ENCODE measurements around the gene SCARF2. TPM values are rescaled to one million over a fixed set of nuclear protein-coding genes. Genes with fewer than 3 reads are reported as not detected.
A peak's percentile ranks its signal among the peaks of the same experiment; 100 is the strongest.

Gene SCARF2
- total RNA-seq, 4 donors from 2014 or later = 28.4 to 72.0 (median 53.1) TPM

GRCh38 chr22:20428496-20429253 lies 8.9 kb downstream of the SCARF2 start:
- H3K4me1 ChIP-seq = peaks cover 0 to 71% (median 25%) of the 10 kb centered on the region in 4 donors
- H3K4me3 ChIP-seq = peak overlapping the region in 2 of 4 donors; percentile 35 to 38
- H3K9me3 ChIP-seq = no peaks in the 10 kb centered on the region
- no peaks in the 10 kb centered on the region for H3K27me3 ChIP-seq
- DNase-seq (ENCODE audit: low spot score in 2 of 2) = no peak
- WGBS, 2 donors = 81 to 85% methylated on average over 23 of the region's 23 CpGs
- TF ChIP-seq CTCF (IDR thresholded peaks at IDR 0.05) (no peak), EP300 (IDR thresholded peaks at IDR 0.05) (no peak), POLR2A (IDR thresholded peaks at IDR 0.05) (no peak)
- H3K36me3 ChIP-seq = peaks cover 0 to 46% (median 0%) of the 10 kb centered on the region in 3 donors
- H3K27ac ChIP-seq = no peak overlapping the region

- TF ChIP-seq POLR2A (IDR thresholded peaks at IDR 0.05) (no peak), EP300 (IDR thresholded peaks at IDR 0.05) (no peak), CTCF (IDR thresholded peaks at IDR 0.05) (no peak)
- H3K36me3 ChIP-seq = peaks cover 0 to 46% (median 0%) of the 10 kb centered on the region in 3 donors
- no peak overlapping the region for H3K27ac ChIP-seq
- no peaks in the 10 kb centered on the region for H3K9me3 ChIP-seq
- no peak overlapping the region for H3K4me3 ChIP-seq
- no peaks in the 10 kb centered on the region for H3K27me3 ChIP-seq
- 92 to 97% methylated on average over 4 of the region's 4 CpGs for WGBS, 2 donors
- H3K4me1 ChIP-seq = peaks cover 0 to 71% (median 32%) of the 10 kb centered on the region in 4 donors
- DNase-seq (ENCODE audit: low spot score in 2 of 2) = no peak
These were observed 9.6 kb downstream of the SCARF2 start for GRCh38 chr22:20427945-20428417.

- no peak for DNase-seq (ENCODE audit: low spot score in 2 of 2)
- H3K27me3 ChIP-seq = no peaks in the 10 kb centered on the region
- no peak overlapping the region for H3K4me3 ChIP-seq
- 88 to 94% methylated on average over 8 of the region's 8 CpGs for WGBS, 2 donors
- peaks cover 0 to 73% (median 37%) of the 10 kb centered on the region in 4 donors for H3K4me1 ChIP-seq
- TF ChIP-seq POLR2A (IDR thresholded peaks at IDR 0.05) = no peak
- TF ChIP-seq CTCF (IDR thresholded peaks at IDR 0.05) = no peak
- no peak for TF ChIP-seq EP300 (IDR thresholded peaks at IDR 0.05)
- no peak overlapping the region for H3K27ac ChIP-seq
- H3K36me3 ChIP-seq = peaks cover 0 to 46% (median 0%) of the 10 kb centered on the region in 3 donors
- no peaks in the 10 kb centered on the region for H3K9me3 ChIP-seq
These were observed 10.3 kb downstream of the SCARF2 start for GRCh38 chr22:20427104-20427944.

GRCh38 chr22:20426259-20426615 lies 11.4 kb downstream of the SCARF2 start:
- WGBS, 2 donors = 89 to 94% methylated on average over 10 to 12 of the region's 12 CpGs
- TF ChIP-seq POLR2A (IDR thresholded peaks at IDR 0.05) (no peak), EP300 (IDR thresholded peaks at IDR 0.05) (no peak)
- Histone ChIP-seq H3K36me3 (peaks cover 0 to 46% (median 0%) of the 10 kb centered on the region in 3 donors), H3K27me3 (no peaks in the 10 kb centered on the region), H3K4me1 (peaks cover 0 to 66% (median 35%) of the 10 kb centered on the region in 4 donors), H3K4me3 (no peak overlapping the region), H3K27ac (no peak overlapping the region), H3K9me3 (no peaks in the 10 kb centered on the region)
- no peak for DNase-seq (ENCODE audit: low spot score in 2 of 2)

- TF ChIP-seq EP300 (IDR thresholded peaks at IDR 0.05) = no peak
- no peak for TF ChIP-seq CTCF (IDR thresholded peaks at IDR 0.05)
- TF ChIP-seq POLR2A (IDR thresholded peaks at IDR 0.05) = no peak
- no peak for DNase-seq (ENCODE audit: low spot score in 2 of 2)
- no peaks in the 10 kb centered on the region for H3K27me3 ChIP-seq
- peaks cover 0 to 61% (median 33%) of the 10 kb centered on the region in 4 donors for H3K4me1 ChIP-seq
- H3K9me3 ChIP-seq = no peaks in the 10 kb centered on the region
- H3K27ac ChIP-seq = peak overlapping the region in 1 of 4 donors; percentile 86
- WGBS, 2 donors = 68 to 78% methylated on average over 31 to 39 of the region's 96 CpGs
- peaks cover 0 to 46% (median 0%) of the 10 kb centered on the region in 3 donors for H3K36me3 ChIP-seq
- H3K4me3 ChIP-seq = peak overlapping the region in 1 of 4 donors; percentile 17
These were observed 11.9 kb downstream of the SCARF2 start for GRCh38 chr22:20425566-20426258.

All from tibial nerve (tissue), 4 donors.